ENCODE data around the gene LCMT1. TPM values are rescaled to one million over a fixed set of nuclear protein-coding genes. Genes with fewer than 3 reads are reported as not detected.
"Not testable (repeated sequence)": the region's sequence is repeated elsewhere in the genome, so short reads cannot be mapped to it uniquely, and the experiment has no call there.

The LCMT1 gene
- total RNA-seq, 2 experiments from 2014 or later, result 34.7 to 35.3 TPM

DNA sequence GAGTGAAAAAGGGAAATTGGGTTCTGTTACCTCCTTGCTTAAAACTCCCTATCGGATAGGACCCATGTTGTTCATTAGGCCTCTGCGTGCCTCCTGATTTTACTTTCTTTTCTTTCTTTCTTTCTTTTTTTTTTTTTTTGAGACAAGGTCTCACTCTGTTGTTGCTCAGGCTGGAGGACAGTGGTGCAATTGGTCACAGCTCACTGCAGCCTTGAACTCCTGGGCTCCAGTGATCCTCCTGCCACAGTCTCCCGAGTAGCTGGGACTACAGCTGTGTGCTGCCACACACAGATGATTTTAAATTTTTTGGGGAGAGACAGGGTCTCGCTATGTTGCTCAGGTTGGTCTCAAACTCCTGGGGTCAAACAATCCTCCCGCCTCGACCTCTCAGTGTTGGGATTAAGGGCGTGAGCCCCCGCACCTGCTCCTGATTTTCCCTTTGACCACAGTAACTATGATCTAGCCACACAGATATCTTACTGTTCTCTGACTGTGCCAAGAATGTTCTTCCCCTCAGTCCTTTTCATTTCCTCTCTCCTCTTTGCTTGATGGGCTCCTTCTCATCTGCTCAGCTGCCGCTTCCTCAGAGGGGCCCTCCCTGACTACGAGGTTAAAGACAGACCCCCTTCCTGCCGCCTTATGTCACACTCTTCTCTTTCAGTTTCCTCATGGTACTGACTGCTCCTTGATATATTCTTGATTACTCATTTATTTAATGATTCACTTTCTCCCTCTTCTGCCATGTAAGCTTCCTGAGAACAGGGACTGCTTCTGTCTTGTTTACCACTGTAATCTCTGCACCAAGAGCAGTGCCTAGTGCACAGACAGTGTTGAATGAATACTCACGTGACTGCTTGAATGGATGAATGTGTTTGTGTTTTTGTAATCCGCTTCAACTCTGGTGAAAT, 44.3 kb downstream of the LCMT1 start:
- H3K4me1 Mint-ChIP-seq (ENCODE audit: low read depth), result peaks cover 19% of the 10 kb centered on the region
- peak overlapping the region; percentile 82 for H3K27ac Mint-ChIP-seq
- CTCF ChIA-PET, result interaction anchor here (0.7 kb wide), 1 partner anchor 36 kb away, joined by 4 read pairs; no protein-coding TSS in a partner anchor
- no peaks in the 10 kb centered on the region for H3K9me3 Mint-ChIP-seq
- peaks cover 17% of the 10 kb centered on the region for H3K36me3 Mint-ChIP-seq (ENCODE audit: low read depth)
- no peaks in the 10 kb centered on the region for H3K27me3 Mint-ChIP-seq (ENCODE audit: low read depth)
- intact Hi-C loops (cut with micrococcal nuclease), result loop anchor here (1.0 to 2.0 kb wide), 7 partner anchors 29 to 1314 kb away; partner anchors contain the start of gene LCMT1
- no peak overlapping the region for H3K4me3 Mint-ChIP-seq
- peak; percentile 85 for DNase-seq

DNA sequence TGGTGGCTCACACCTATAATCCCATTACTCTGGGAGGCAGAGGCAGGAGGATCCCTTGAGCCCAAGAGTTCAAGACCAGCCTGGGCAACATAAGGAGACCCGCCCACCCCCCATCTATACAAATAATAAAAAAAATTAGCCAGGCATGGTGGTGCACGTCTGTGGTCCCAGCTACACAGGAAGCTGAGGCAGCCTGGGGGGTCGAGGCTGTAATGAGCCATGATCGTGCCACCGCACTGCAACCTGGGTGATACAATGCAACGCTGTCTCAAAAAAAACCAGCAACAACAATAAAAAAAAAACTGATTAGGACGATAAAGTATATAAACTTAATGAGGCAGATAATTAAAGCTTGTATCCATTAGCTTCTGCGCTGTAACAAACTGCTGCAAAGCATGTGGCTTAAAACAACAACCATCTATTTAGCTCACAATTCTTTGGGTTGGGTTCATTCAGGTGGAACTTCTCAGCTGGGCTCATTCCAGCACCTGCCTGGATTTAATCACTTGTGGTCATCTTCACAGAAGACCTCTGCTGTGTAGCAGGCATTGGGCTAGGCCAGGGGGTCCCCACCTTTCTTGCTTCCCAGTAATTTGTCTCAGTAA, 45.8 kb downstream of the LCMT1 start:
- Mint-ChIP-seq H3K27ac (no peak overlapping the region), H3K27me3 (ENCODE audit: low read depth) (no peaks in the 10 kb centered on the region)
- intact Hi-C loops (cut with micrococcal nuclease), result loop anchor here (2.0 kb wide), 1 partner anchor 967 kb away; no protein-coding TSS in a partner anchor

DNA sequence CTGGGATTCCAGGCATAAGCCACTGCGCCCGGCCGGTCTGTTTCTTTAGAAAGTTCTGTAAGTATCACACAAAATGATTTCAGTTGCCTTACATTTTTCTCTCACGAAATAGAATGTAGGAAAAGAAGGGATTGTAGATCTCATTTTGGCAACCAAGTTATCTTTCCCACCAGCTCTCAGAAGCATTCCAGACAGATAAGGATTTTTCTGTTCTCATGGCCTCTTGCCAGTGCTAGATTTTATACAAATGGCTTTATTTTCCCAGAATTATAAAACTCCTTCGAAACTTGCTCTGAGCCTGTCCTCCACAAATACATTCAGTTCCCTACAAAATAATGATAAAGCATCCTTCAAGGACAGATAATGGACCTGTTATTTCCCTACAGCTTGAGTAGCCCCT, 46.9 kb downstream of the LCMT1 start:
- CTCF ChIA-PET, result interaction anchor here (0.6 to 1.6 kb wide), 3 partner anchors 67 to 73 kb away, joined by 3 to 8 read pairs (median 7); no protein-coding TSS in a partner anchor
- H3K27me3 Mint-ChIP-seq (ENCODE audit: low read depth), result no peaks in the 10 kb centered on the region
- no peak for DNase-seq
- H3K9me3 Mint-ChIP-seq, result no peaks in the 10 kb centered on the region
- H3K4me1 Mint-ChIP-seq (ENCODE audit: low read depth), result peaks cover 19% of the 10 kb centered on the region
- no peak overlapping the region for H3K27ac Mint-ChIP-seq
- intact Hi-C loops (cut with micrococcal nuclease), result no loop called here
- H3K4me3 Mint-ChIP-seq, result no peak overlapping the region
- H3K36me3 Mint-ChIP-seq (ENCODE audit: low read depth), result peaks cover 16% of the 10 kb centered on the region

More for the DNA sequence above, 45.8 kb downstream of the LCMT1 start:
- Mint-ChIP-seq H3K9me3 (no peaks in the 10 kb centered on the region), H3K36me3 (ENCODE audit: low read depth) (peaks cover 20% of the 10 kb centered on the region), H3K4me3 (no peak overlapping the region), H3K4me1 (ENCODE audit: low read depth) (peaks cover 19% of the 10 kb centered on the region)
- CTCF ChIA-PET, result interaction anchor here (0.8 to 1.2 kb wide), 2 partner anchors 48 to 68 kb away, joined by 3 to 7 read pairs; no protein-coding TSS in a partner anchor
- DNase-seq, result no peak

DNA sequence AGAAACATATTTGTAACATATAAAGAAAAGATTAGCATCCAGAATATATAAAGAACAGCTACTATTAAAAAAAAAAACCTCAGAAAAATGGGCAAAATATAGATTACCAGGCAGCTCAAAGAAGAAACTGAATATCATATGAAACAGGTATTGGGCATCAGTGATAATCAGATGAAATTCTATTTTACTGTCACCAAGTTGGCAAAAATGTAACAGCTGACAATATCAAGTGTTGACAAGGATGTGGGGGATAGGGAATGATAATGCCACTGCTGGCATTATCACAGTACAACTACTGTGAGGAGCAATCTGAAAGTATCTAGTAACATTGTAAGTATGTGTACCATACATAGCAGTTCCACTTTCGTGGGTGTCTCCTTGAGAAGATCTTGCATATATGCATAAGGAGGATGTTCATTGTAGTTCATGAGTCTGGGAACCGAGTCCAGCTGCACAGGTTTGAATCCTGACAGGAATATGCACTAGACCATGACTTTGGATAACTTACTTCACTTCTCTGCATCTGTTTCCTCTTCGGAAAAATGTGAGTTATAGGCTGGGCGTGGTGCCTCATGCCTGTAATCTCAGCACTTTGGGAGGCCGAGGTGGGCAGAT, 50.3 kb downstream of the LCMT1 start:
- no peaks in the 10 kb centered on the region for H3K27me3 Mint-ChIP-seq (ENCODE audit: low read depth)
- no peaks in the 10 kb centered on the region for H3K4me1 Mint-ChIP-seq (ENCODE audit: low read depth)
- no peak for DNase-seq
- intact Hi-C loops (cut with micrococcal nuclease), result no loop called here
- CTCF ChIA-PET, result interaction anchor here (1.1 kb wide), 1 partner anchor 63 kb away, joined by 3 read pairs; no protein-coding TSS in a partner anchor
- no peak overlapping the region for H3K4me3 Mint-ChIP-seq
- no peaks in the 10 kb centered on the region for H3K9me3 Mint-ChIP-seq
- H3K27ac Mint-ChIP-seq, result no peak overlapping the region
- H3K36me3 Mint-ChIP-seq (ENCODE audit: low read depth), result peaks cover 16% of the 10 kb centered on the region

DNA sequence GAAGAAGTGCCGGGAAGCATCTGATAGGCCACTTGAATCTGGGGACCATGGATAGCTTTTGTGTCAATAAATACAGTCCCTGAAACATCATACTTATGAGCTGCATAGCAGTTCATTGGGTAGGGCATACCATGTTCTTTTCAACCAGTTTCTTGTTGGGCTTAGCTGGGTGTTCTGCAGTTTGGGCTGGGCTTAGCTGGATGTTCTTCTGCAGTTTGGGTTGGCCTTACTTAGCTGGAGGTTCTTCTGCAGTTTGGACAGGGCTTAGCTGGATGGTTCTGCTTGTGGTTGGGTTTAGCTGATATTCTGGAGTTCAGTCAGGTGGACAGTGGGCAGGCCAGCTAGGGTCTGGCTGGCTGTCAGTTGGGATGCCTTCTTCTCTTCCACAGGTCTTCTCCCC, 52.1 kb downstream of the LCMT1 start:
- CTCF ChIA-PET, result interaction anchor here (0.9 kb wide), 2 partner anchors 62 to 95 kb away, joined by 3 to 5 read pairs; no protein-coding TSS in a partner anchor
- intact Hi-C loops (cut with micrococcal nuclease), result no loop called here
- DNase-seq, result no peak
- peaks cover 16% of the 10 kb centered on the region for H3K36me3 Mint-ChIP-seq (ENCODE audit: low read depth)
- H3K4me1 Mint-ChIP-seq (ENCODE audit: low read depth), result no peaks in the 10 kb centered on the region
- no peak overlapping the region for H3K4me3 Mint-ChIP-seq
- no peaks in the 10 kb centered on the region for H3K9me3 Mint-ChIP-seq
- no peak overlapping the region for H3K27ac Mint-ChIP-seq
- H3K27me3 Mint-ChIP-seq (ENCODE audit: low read depth), result no peaks in the 10 kb centered on the region

DNA sequence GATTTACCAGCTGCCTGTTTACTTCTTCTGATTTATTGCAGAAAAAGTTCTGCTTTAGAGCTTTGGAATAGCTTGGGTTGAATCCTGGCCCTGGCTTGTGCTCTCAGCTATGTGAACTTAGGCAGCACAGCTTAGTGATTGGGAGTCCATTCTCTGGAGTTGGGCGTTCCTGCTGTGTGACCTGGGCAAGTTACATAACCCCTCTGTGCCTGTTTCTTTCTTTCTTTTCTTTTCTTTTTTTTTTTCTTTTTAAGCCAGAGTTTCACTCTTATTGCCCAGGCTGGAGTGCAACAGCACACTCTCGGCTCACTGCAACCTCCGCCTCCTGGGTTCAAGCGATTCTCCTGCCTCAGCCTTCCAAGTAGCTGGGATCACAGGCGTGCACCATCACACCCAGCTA, 53.7 kb downstream of the LCMT1 start:
- intact Hi-C loops (cut with micrococcal nuclease), result no loop called here
- peaks cover 25% of the 10 kb centered on the region for H3K36me3 Mint-ChIP-seq (ENCODE audit: low read depth)
- H3K4me3 Mint-ChIP-seq, result no peak overlapping the region
- no peaks in the 10 kb centered on the region for H3K27me3 Mint-ChIP-seq (ENCODE audit: low read depth)
- no peak overlapping the region for H3K27ac Mint-ChIP-seq
- CTCF ChIA-PET, result interaction anchor here (0.6 kb wide), 1 partner anchor 164 kb away, joined by 6 read pairs; no protein-coding TSS in a partner anchor
- no peaks in the 10 kb centered on the region for H3K9me3 Mint-ChIP-seq
- no peak for DNase-seq
- H3K4me1 Mint-ChIP-seq (ENCODE audit: low read depth), result no peaks in the 10 kb centered on the region

DNA sequence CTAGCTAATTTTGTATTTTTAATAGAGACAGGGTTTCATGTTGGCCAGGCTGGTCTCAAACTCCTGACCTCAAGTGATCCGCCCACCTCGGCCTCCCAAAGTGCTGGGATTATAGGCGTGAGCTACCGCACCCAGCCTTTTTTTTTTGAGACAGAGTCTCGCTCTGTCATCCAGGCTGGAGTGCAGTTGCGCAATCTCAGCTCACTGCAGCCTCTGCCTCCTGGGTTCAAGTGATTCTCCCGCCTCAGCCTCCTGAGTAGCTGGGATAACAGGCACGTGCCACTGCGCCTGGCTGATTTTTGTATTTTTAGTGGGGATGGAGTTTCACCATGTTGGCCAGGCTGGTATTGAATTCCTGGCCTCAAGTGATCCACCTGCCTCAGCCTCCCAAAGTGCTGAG, 56.4 kb downstream of the LCMT1 start:
- H3K4me3 Mint-ChIP-seq; H3K9me3 Mint-ChIP-seq; DNase-seq; H3K27me3 Mint-ChIP-seq (ENCODE audit: low read depth); CTCF ChIA-PET; H3K4me1 Mint-ChIP-seq (ENCODE audit: low read depth); H3K27ac Mint-ChIP-seq; intact Hi-C loops (cut with micrococcal nuclease): not testable (repeated sequence)
- H3K36me3 Mint-ChIP-seq (ENCODE audit: low read depth), result peaks cover 26% of the 10 kb centered on the region

DNA sequence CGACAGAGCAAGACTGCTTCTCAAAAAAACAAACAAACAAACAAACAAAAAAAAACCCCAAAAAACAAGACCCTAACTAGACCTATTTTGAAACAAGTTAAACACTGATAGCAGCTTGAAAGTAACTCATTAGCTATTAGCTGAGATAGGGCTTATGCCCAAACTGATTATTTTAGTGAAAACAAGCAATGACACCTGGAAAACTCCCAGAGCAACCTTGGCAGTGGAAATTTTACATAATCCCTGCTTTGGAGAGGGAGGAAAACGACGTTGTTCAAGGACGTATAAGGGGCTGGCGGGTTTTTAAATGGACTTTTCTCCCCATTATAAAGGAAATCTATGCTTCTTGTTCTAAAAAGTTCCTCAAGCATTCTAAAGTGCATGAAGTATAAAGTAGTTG, 59.8 kb downstream of the LCMT1 start:
- no peak for DNase-seq
- peaks cover 26% of the 10 kb centered on the region for H3K36me3 Mint-ChIP-seq (ENCODE audit: low read depth)
- CTCF ChIA-PET, result interaction anchor here (0.6 kb wide), 1 partner anchor 10 kb away, joined by 5 read pairs; no protein-coding TSS in a partner anchor
- no peaks in the 10 kb centered on the region for H3K9me3 Mint-ChIP-seq
- no peaks in the 10 kb centered on the region for H3K27me3 Mint-ChIP-seq (ENCODE audit: low read depth)
- H3K27ac Mint-ChIP-seq, result no peak overlapping the region
- intact Hi-C loops (cut with micrococcal nuclease), result no loop called here
- no peak overlapping the region for H3K4me3 Mint-ChIP-seq
- H3K4me1 Mint-ChIP-seq (ENCODE audit: low read depth), result no peaks in the 10 kb centered on the region

DNA sequence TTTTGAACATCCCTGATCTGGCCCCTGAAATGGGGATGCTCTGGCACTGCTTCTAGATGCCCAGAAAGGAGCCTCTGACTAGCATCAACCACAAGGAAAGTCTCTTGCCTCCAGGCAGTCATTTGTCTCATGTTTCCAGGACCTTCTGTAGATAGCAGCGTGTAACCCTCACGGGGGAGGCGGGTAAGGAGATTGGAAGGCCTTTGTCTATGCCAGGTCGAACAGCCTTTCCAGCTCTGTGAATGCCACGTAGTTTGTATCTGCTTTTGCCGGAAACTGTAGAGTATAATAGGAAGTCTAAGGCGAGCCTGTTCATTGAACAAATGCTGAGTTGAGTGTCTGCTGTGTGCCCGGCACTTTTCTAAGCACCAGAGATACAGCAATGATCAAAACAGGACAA, 61.3 kb downstream of the LCMT1 start:
- CTCF ChIA-PET, result interaction anchor here (0.5 kb wide), 2 partner anchors 188 to 362 kb away, joined by 3 read pairs; no protein-coding TSS in a partner anchor
- H3K27me3 Mint-ChIP-seq (ENCODE audit: low read depth), result no peaks in the 10 kb centered on the region

DNA sequence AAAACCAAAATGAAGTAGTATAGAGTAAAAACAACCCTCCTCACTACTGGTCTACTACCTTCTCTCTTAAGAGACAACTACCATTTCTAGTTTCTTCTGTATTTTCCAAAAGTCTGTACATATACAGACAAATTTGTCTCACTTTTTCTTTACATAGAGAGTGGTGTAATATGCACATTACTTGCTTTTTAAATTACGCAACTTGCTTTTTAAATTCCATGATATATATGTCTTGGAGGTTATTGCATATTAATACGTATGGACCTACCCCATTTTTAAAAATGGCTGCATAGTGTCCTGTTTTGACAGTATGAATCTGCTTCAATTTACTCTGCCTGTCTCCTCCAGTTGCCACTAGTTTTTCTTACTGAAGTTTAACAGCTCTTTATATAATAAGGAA, 62.7 kb downstream of the LCMT1 start:
- Mint-ChIP-seq H3K27ac (no peak overlapping the region), H3K9me3 (no peaks in the 10 kb centered on the region), H3K4me1 (ENCODE audit: low read depth) (no peaks in the 10 kb centered on the region), H3K36me3 (ENCODE audit: low read depth) (peaks cover 26% of the 10 kb centered on the region), H3K27me3 (ENCODE audit: low read depth) (no peaks in the 10 kb centered on the region), H3K4me3 (no peak overlapping the region)
- intact Hi-C loops (cut with micrococcal nuclease), result no loop called here
- DNase-seq, result no peak
- CTCF ChIA-PET, result no interaction called here

More for the DNA sequence above, 61.3 kb downstream of the LCMT1 start:
- intact Hi-C loops (cut with micrococcal nuclease), result no loop called here
- DNase-seq, result no peak
- no peaks in the 10 kb centered on the region for H3K9me3 Mint-ChIP-seq
- H3K36me3 Mint-ChIP-seq (ENCODE audit: low read depth), result peaks cover 21% of the 10 kb centered on the region
- no peak overlapping the region for H3K27ac Mint-ChIP-seq
- H3K4me3 Mint-ChIP-seq, result no peak overlapping the region
- no peaks in the 10 kb centered on the region for H3K4me1 Mint-ChIP-seq (ENCODE audit: low read depth)

DNA sequence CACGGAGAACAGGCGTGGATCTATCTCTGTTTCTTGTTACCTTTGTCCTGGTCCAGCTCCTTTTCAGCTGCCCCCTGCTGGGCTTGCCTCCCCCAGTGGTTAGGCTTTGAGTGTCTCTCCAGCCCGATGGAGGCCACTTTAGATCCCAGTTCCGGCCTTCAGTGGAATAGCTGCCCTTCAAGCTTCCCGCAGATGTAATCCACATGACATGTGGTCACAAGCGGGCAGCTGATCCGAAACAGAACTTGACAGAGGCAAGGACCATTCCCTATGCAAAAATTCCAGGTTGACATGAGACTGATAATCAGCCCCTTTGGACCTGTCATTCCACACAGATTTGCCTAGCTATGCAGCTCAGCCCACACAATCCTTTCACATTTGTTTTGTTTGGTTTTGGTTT, 64.6 kb downstream of the LCMT1 start:
- no peak overlapping the region for H3K27ac Mint-ChIP-seq

DNA sequence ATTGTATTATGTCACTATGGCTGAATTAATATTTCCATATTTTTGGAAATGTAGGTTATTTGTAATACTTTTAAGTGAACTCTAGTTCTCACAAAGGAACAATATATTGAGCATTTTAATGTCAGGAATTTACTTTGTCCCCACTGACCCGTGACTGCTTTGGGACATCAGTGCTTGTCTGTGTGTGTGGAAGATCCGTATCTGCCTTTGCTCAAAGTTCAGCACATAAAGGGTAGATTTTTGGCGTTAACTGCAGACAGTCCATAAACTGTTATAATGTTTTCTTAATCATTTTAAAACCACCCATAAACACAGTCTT, 65.9 kb downstream of the LCMT1 start:
- intact Hi-C loops (cut with micrococcal nuclease), result no loop called here
- H3K27ac Mint-ChIP-seq, result no peak overlapping the region
- no peak for DNase-seq
- peaks cover 3% of the 10 kb centered on the region for H3K4me1 Mint-ChIP-seq (ENCODE audit: low read depth)
- CTCF ChIA-PET, result no interaction called here
- no peaks in the 10 kb centered on the region for H3K9me3 Mint-ChIP-seq
- no peak overlapping the region for H3K4me3 Mint-ChIP-seq
- peaks cover 15% of the 10 kb centered on the region for H3K36me3 Mint-ChIP-seq (ENCODE audit: low read depth)
- no peaks in the 10 kb centered on the region for H3K27me3 Mint-ChIP-seq (ENCODE audit: low read depth)

More for the DNA sequence above, 64.6 kb downstream of the LCMT1 start:
- Mint-ChIP-seq H3K4me3 (no peak overlapping the region), H3K27me3 (ENCODE audit: low read depth) (no peaks in the 10 kb centered on the region), H3K4me1 (ENCODE audit: low read depth) (peaks cover under 1% of the 10 kb centered on the region), H3K9me3 (no peaks in the 10 kb centered on the region), H3K36me3 (ENCODE audit: low read depth) (peaks cover 17% of the 10 kb centered on the region)
- CTCF ChIA-PET, result interaction anchor here (0.6 to 1.4 kb wide), 4 partner anchors 48 to 74 kb away, joined by 3 to 8 read pairs (median 4); no protein-coding TSS in a partner anchor
- intact Hi-C loops (cut with micrococcal nuclease), result no loop called here
- peak; percentile 9 for DNase-seq
